ENCODE measurements around the gene CD46.

CD46 gene

DNA sequence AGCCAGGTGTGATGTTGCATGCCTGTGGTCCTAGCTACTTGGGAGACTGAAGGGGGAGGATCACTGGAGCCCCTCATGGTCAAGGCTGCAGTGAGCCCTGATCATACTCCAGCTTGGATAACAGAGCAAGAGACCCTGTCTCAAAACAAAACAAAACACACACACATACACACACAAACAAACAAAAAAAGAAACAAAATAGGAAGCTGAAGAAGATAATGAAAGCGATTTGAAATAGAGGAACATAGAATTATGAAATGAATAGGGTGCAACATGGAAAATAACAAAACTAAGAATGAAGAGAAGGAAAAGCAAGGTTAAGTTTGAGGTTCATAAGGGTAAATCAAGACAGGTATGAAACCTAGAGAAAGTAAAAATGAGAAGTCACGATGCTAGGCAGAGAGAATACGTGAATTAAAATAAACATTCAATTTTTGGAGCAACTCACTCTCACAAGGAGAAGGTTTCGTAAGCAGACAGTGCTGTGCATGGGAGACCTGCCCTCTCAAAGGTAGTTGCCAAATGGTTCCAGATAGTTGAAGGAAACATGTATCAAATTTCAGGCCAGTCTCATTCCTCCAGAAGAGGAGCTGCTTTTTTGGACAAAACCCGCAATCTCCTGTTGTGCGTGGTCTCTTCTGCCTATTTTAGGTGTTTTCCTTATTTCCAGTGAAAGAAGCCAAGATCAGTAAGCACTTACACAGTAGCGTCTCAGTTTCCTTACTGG, 3.3 kb downstream of the CD46 start:
- Histone ChIP-seq H3K27me3 (ENCODE audit: low read length) (no peaks in the 10 kb centered on the region), H3K79me2 (ENCODE audit: insufficient read depth, low read length) (peaks cover 49% of the 10 kb centered on the region), H3F3A (ENCODE audit: insufficient read depth) (no peaks in the 10 kb centered on the region), H3K9me2 (replicated peaks; ENCODE audit: insufficient read depth, low read length) (no peaks in the 10 kb centered on the region), H3K9me3 (ENCODE audit: insufficient read depth, low read length) (no peaks in the 10 kb centered on the region), H3K36me3 (ENCODE audit: low read length) (peaks cover 23% of the 10 kb centered on the region), H3K27ac (ENCODE audit: low read depth, low read length) (no peak overlapping the region), H2AFZ (ENCODE audit: low read depth, low read length, severe bottlenecking) (no peak overlapping the region), H3K4me3 (ENCODE audit: insufficient read depth, low read length, poor library complexity, severe bottlenecking) (no peak overlapping the region), H3K4me2 (ENCODE audit: low read depth, low read length, poor library complexity, severe bottlenecking) (no peak overlapping the region), H4K20me1 (ENCODE audit: low read depth, low read length) (no peaks in the 10 kb centered on the region; the same call in none of the 2 replicates), H3K9ac (ENCODE audit: low read length) (no peak overlapping the region)
- no peak for TF ChIP-seq EZH2phosphoT487 (conservative IDR thresholded peaks at IDR 0.05; ENCODE audit: low read length)
- TF ChIP-seq, protein P1, sequence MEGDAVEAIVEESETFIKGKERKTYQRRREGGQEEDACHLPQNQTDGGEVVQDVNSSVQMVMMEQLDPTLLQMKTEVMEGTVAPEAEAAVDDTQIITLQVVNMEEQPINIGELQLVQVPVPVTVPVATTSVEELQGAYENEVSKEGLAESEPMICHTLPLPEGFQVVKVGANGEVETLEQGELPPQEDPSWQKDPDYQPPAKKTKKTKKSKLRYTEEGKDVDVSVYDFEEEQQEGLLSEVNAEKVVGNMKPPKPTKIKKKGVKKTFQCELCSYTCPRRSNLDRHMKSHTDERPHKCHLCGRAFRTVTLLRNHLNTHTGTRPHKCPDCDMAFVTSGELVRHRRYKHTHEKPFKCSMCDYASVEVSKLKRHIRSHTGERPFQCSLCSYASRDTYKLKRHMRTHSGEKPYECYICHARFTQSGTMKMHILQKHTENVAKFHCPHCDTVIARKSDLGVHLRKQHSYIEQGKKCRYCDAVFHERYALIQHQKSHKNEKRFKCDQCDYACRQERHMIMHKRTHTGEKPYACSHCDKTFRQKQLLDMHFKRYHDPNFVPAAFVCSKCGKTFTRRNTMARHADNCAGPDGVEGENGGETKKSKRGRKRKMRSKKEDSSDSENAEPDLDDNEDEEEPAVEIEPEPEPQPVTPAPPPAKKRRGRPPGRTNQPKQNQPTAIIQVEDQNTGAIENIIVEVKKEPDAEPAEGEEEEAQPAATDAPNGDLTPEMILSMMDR (IDR thresholded peaks at IDR 0.05; ENCODE audit: insufficient read depth, low read length, poor library complexity, severe bottlenecking): no peak

DNA sequence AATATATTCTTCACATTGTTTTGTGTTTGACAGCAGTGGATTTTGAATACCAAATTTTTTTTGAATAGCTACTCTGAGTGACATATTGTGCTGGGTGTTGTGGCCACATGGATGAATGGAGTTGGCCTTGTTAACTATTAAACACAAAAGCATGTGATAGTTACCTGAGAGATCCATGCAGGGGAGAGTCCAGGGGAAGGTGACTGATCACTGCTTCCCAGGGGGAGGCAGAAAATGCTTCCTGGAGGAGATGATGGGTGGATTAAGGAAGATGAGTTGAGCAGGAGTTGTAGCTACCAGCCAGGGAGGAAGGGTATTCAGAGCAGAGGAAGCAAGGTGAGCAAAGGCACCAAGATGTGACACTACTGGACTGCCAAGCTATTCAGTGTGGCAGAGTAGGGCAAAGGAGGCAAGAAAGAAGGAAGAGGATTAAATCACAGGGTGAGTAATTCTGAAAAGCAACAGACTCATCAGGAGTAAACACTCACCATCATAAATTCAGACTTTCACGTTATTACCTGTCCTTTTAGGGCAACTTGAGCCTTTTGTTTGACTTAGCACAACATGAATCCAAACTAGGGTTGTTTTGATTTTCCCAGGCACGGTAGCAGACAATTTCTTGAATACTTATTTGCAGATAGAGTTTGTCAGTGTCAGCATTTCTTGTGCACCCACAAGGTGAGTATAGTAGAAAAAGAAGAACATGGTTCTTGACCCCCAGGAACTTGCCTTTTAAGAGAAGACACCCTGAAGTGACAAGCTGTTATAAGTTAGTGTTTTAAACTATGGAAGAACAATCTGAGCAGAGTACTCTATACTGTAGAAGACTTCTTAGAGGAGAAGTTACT, 4.2 kb downstream of the CD46 start:
- H3K9me3 ChIP-seq (ENCODE audit: insufficient read depth, low read length): no peaks in the 10 kb centered on the region
- H3K9ac ChIP-seq (ENCODE audit: low read length): no peak overlapping the region
- H3K27me3 ChIP-seq (ENCODE audit: low read length): no peaks in the 10 kb centered on the region
- TF ChIP-seq EZH2phosphoT487 (conservative IDR thresholded peaks at IDR 0.05; ENCODE audit: low read length): no peak
- TF ChIP-seq, protein P1 (IDR thresholded peaks at IDR 0.05; ENCODE audit: insufficient read depth, low read length, poor library complexity, severe bottlenecking): no peak
- no peaks in the 10 kb centered on the region for H3K9me2 ChIP-seq (replicated peaks; ENCODE audit: insufficient read depth, low read length)
- no peak overlapping the region for H2AFZ ChIP-seq (ENCODE audit: low read depth, low read length, severe bottlenecking)
- H3K27ac ChIP-seq (ENCODE audit: low read depth, low read length): no peak overlapping the region
- no peaks in the 10 kb centered on the region; the same call in none of the 2 replicates for H4K20me1 ChIP-seq (ENCODE audit: low read depth, low read length)
- no peak overlapping the region for H3K4me2 ChIP-seq (ENCODE audit: low read depth, low read length, poor library complexity, severe bottlenecking)
- H3K4me3 ChIP-seq (ENCODE audit: insufficient read depth, low read length, poor library complexity, severe bottlenecking): no peak overlapping the region
- peaks cover 49% of the 10 kb centered on the region for H3K79me2 ChIP-seq (ENCODE audit: insufficient read depth, low read length)
- no peaks in the 10 kb centered on the region for H3F3A ChIP-seq (ENCODE audit: insufficient read depth)
- peaks cover 27% of the 10 kb centered on the region for H3K36me3 ChIP-seq (ENCODE audit: low read length)

DNA sequence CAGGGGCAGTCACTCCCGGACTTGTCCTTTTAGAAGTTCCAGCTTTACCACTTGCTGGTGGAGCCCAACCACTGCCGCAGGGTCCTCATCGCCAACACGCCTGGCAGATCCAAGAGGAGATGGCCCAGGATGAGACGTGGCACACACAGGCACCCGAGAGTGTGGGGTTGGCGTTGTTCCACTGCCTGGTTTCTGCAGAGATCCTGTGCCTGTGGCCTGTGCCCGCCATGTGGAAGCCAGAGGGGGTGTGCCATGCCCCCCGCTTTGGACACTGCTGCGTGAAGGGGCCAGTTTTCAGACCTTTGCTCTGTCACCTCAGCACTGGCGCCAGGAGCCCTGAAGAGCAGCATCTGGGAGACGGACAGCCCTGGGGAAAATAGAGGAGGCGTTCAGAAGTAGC, 10.8 kb downstream of the CD46 start:
- Histone ChIP-seq H2AFZ (ENCODE audit: low read depth, low read length, severe bottlenecking) (no peak overlapping the region), H3K9ac (ENCODE audit: low read length) (no peak overlapping the region), H3K79me2 (ENCODE audit: insufficient read depth, low read length) (no peaks in the 10 kb centered on the region), H3K4me2 (ENCODE audit: low read depth, low read length, poor library complexity, severe bottlenecking) (no peak overlapping the region), H4K20me1 (ENCODE audit: low read depth, low read length) (no peaks in the 10 kb centered on the region), H3F3A (ENCODE audit: insufficient read depth) (no peaks in the 10 kb centered on the region), H3K9me2 (replicated peaks; ENCODE audit: insufficient read depth, low read length) (no peaks in the 10 kb centered on the region), H3K27me3 (ENCODE audit: low read length) (no peaks in the 10 kb centered on the region), H3K9me3 (ENCODE audit: insufficient read depth, low read length) (no peaks in the 10 kb centered on the region; the same call in 1 of the 2 replicates), H3K4me3 (ENCODE audit: insufficient read depth, low read length, poor library complexity, severe bottlenecking) (no peak overlapping the region), H3K36me3 (ENCODE audit: low read length) (peaks cover 58% of the 10 kb centered on the region), H3K27ac (ENCODE audit: low read depth, low read length) (no peak overlapping the region)
- no peak for TF ChIP-seq EZH2phosphoT487 (conservative IDR thresholded peaks at IDR 0.05; ENCODE audit: low read length)
- TF ChIP-seq, protein P1 (IDR thresholded peaks at IDR 0.05; ENCODE audit: insufficient read depth, low read length, poor library complexity, severe bottlenecking): no peak

All from SU-DHL-6 (cell line).